Measurements from ENCODE around the gene THY1.

DNA sequence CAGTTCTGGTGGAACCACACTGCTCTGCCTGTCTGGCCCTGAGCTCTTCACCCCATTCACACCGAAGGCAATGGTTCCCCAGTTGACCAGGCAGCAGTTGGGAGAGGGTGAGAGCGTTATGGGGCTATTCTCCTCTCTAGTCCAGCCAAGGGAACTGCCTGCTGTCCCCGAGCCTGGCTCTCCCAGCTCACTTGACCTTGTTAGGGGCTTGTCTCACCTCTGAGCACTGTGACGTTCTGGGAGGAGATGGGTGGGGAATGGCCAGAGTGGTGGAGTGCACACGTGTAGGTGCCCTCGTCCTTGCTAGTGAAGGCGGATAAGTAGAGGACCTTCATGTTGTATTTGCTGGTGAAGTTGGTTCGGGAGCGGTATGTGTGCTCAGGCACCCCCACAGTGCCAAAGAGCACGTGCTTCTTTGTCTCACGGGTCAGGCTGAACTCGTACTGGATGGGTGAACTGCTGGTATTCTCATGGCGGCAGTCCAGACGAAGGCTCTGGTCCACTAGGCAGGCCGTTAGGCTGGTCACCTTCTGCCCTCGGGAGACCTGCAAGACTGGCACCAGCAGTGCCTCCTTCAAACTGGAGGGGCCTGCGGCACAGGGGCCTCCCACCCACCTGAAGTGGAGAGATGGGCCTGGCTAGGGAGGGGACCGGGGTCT is 3.0 kb downstream of the THY1 start:
- no peak for TF ChIP-seq CTCF (IDR thresholded peaks at IDR 0.05)
- no peak for TF ChIP-seq POLR2A (IDR thresholded peaks at IDR 0.05)

Data from Peyer's patch (tissue), 4 donors.